Caco-2 (cell line): Measurements from ENCODE around the gene CDKAL1. TPM values are rescaled to one million over a fixed set of nuclear protein-coding genes. Genes with fewer than 3 reads are reported as not detected.

Experiments used
- BruUV-seq: library from RNA; stranded (reverse); fragments of 400-500 nt; replicated peaks from 2 replicates; lab custom pipeline; 2021; lab: Mats Ljungman, UMichigan
- CTCF ChIA-PET: fragments of 300-600 bp; sonication (Branson Sonifier 250); formaldehyde crosslinking; loops from one replicate; lab custom pipeline; 2022; ENCODE audit warnings: antibody characterized with exemption; lab: Charles Lee
- POLR2A ChIA-PET: fragments of 300-600 bp; sonication (Branson Sonifier 250); formaldehyde crosslinking; loops from one replicate; lab custom pipeline; 2022; ENCODE audit warnings: antibody characterized with exemption; lab: Charles Lee
- DNase-seq, 2 experiments: peaks; one replicate each; pipeline versions ENCODE4 v3.0.0 to v3.0.0-alpha.2; 2020 to 2022
- H3K27me3 ChIP-seq: replicated peaks from 2 replicates; pipeline ENCODE4 v1.6.0; 2011; ENCODE audit warnings: low read length; ENCODE audit not compliant: control insufficient read depth, insufficient read depth
- H3K36me3 ChIP-seq: 2 replicates; pipeline ENCODE4 v1.5.1; 2011; ENCODE audit warnings: low read length; ENCODE audit not compliant: control insufficient read depth, insufficient read depth
- H3K4me1 ChIP-seq: fragments of 250-450 bp; sonication (Bioruptor Pico); 2 replicates; pipeline ENCODE4 v1.5.1; 2020; ENCODE audit warnings: mild to moderate bottlenecking
- H3K4me3 ChIP-seq: 2 replicates; pipeline ENCODE4 v1.5.1; 2011; ENCODE audit warnings: low read depth, mild to moderate bottlenecking, control low read depth, low read length
- H3K9me3 ChIP-seq: fragments of 250-450 bp; sonication (Bioruptor Pico); 2 replicates; pipeline ENCODE4 v1.5.1; 2020; ENCODE audit warnings: mild to moderate bottlenecking, moderate library complexity
- H3K27ac Mint-ChIP-seq: one replicate; pipeline ENCODE4 v1.8.0; 2022; ENCODE audit warnings: mixed read lengths; ENCODE audit not compliant: unreplicated experiment
- H3K27me3 Mint-ChIP-seq: one replicate; pipeline ENCODE4 v1.8.0; 2022; ENCODE audit warnings: mixed read lengths; ENCODE audit not compliant: insufficient read depth, unreplicated experiment
- H3K36me3 Mint-ChIP-seq: one replicate; pipeline ENCODE4 v1.8.0; 2022; ENCODE audit warnings: mild to moderate bottlenecking, mixed read lengths; ENCODE audit not compliant: insufficient read depth, unreplicated experiment
- H3K4me1 Mint-ChIP-seq: one replicate; pipeline ENCODE4 v1.8.0; 2022; ENCODE audit warnings: low read depth, mixed read lengths; ENCODE audit not compliant: unreplicated experiment
- H3K4me3 Mint-ChIP-seq: one replicate; pipeline ENCODE4 v1.8.0; 2022; ENCODE audit warnings: mild to moderate bottlenecking, moderate library complexity, mixed read lengths; ENCODE audit not compliant: unreplicated experiment
- H3K9me3 Mint-ChIP-seq: one replicate; pipeline ENCODE4 v1.8.0; 2022; ENCODE audit warnings: mixed read lengths; ENCODE audit not compliant: unreplicated experiment
- CTCF ChIP-seq, 2 experiments: fragments of 200-600 bp in 1 of 2; IDR thresholded peaks; 1 replicate in 1 of 2; 2 replicates in 1 of 2; pipeline versions ENCODE4 v1.5.1 to v1.8.0; 2011 to 2022; ENCODE audit warnings: antibody characterized with exemption in 1 of 2, control low read depth in 1 of 2, inconsistent platforms in 1 of 2, low read depth in 1 of 2, low read length in 1 of 2, mild to moderate bottlenecking in 1 of 2, moderate library complexity in 1 of 2; ENCODE audit not compliant: insufficient read depth in 1 of 2, severe bottlenecking in 1 of 2, unreplicated experiment in 1 of 2
- intact Hi-C: fragments of 100-400 bp; cut with micrococcal nuclease; formaldehyde crosslinking; loops from one replicate; pipeline ENCODE4 v1.10.0; 2022; ENCODE audit not compliant: unreplicated experiment
- total RNA-seq: library from RNA; stranded (reverse); gene quantifications from 2 replicates; pipeline ENCODE4 v1.2.3, GENCODE V29; 2022

CDKAL1 gene
- total RNA-seq, 1 experiment from 2014 or later = 18.7 TPM

GRCh38 chr6:21219856-21220255 lies 685.6 kb downstream of the CDKAL1 start:
- no TSS peak for BruUV-seq
- Mint-ChIP-seq H3K9me3 (no peaks in the 10 kb centered on the region), H3K27ac (peak overlapping the region; percentile 47), H3K27me3 (no peaks in the 10 kb centered on the region), H3K4me3 (no peak overlapping the region), H3K4me1 (peaks cover 10% of the 10 kb centered on the region), H3K36me3 (no peaks in the 10 kb centered on the region)
- H3K9me3 ChIP-seq = no peaks in the 10 kb centered on the region
- peak in 1 of 2 experiments; percentile 25 for DNase-seq
- TF ChIP-seq CTCF (IDR thresholded peaks at IDR 0.05; ENCODE audit: insufficient read depth in 1 of 2, low read depth in 1 of 2, low read length in 1 of 2, severe bottlenecking in 1 of 2, unreplicated experiment in 1 of 2) = no peak
- intact Hi-C loops = loop anchor here (2.0 kb wide), 1 partner anchor 21 kb away; no protein-coding TSS in a partner anchor
- H3K27me3 ChIP-seq = no peaks in the 10 kb centered on the region; the same call in 1 of the 2 replicates
- H3K36me3 ChIP-seq = no peaks in the 10 kb centered on the region
- ChIA-PET POLR2A (no interaction called here), CTCF (no interaction called here)
- H3K4me3 ChIP-seq = no peak overlapping the region
- peaks cover 18% of the 10 kb centered on the region for H3K4me1 ChIP-seq

GRCh38 chr6:21220271-21220987 lies 686.2 kb downstream of the CDKAL1 start:
- H3K9me3 Mint-ChIP-seq = no peaks in the 10 kb centered on the region
- CTCF ChIA-PET = no interaction called here
- peaks cover 10% of the 10 kb centered on the region for H3K4me1 Mint-ChIP-seq
- Histone ChIP-seq H3K9me3 (no peaks in the 10 kb centered on the region), H3K4me1 (peaks cover 18% of the 10 kb centered on the region), H3K4me3 (no peak overlapping the region), H3K36me3 (no peaks in the 10 kb centered on the region), H3K27me3 (no peaks in the 10 kb centered on the region; the same call in 1 of the 2 replicates)
- POLR2A ChIA-PET = no interaction called here
- peak in 1 of 2 experiments; percentile 27 for DNase-seq
- intact Hi-C loops = loop anchor here (2.0 kb wide), 1 partner anchor 20 kb away; no protein-coding TSS in a partner anchor
- no peaks in the 10 kb centered on the region for H3K27me3 Mint-ChIP-seq
- H3K27ac Mint-ChIP-seq = peak overlapping the region; percentile 47
- no peak for TF ChIP-seq CTCF (IDR thresholded peaks at IDR 0.05; ENCODE audit: insufficient read depth in 1 of 2, low read depth in 1 of 2, low read length in 1 of 2, severe bottlenecking in 1 of 2, unreplicated experiment in 1 of 2)
- H3K4me3 Mint-ChIP-seq = no peak overlapping the region
- BruUV-seq = no TSS peak
- no peaks in the 10 kb centered on the region for H3K36me3 Mint-ChIP-seq

- no peaks in the 10 kb centered on the region for H3K9me3 ChIP-seq
- Mint-ChIP-seq H3K4me3 (no peak overlapping the region), H3K9me3 (no peaks in the 10 kb centered on the region), H3K27me3 (no peaks in the 10 kb centered on the region), H3K36me3 (no peaks in the 10 kb centered on the region), H3K4me1 (peaks cover 10% of the 10 kb centered on the region), H3K27ac (no peak overlapping the region)
- BruUV-seq = no TSS peak
- no peaks in the 10 kb centered on the region; the same call in 1 of the 2 replicates for H3K27me3 ChIP-seq
- no peak for TF ChIP-seq CTCF (IDR thresholded peaks at IDR 0.05; ENCODE audit: insufficient read depth in 1 of 2, low read depth in 1 of 2, low read length in 1 of 2, severe bottlenecking in 1 of 2, unreplicated experiment in 1 of 2)
- H3K4me3 ChIP-seq = no peak overlapping the region
- CTCF ChIA-PET = no interaction called here
- intact Hi-C loops = no loop called here
- no peaks in the 10 kb centered on the region for H3K36me3 ChIP-seq
- H3K4me1 ChIP-seq = peaks cover 18% of the 10 kb centered on the region
- DNase-seq = no peak
- POLR2A ChIA-PET = no interaction called here
Observed at GRCh38 chr6:21222656-21223055, 688.4 kb downstream of the CDKAL1 start.
